HepG2 (cell line): ENCODE data around the gene BCL2L13. TPM values are rescaled to one million over a fixed set of nuclear protein-coding genes. Genes with fewer than 3 reads are reported as not detected.

Source experiments
- AHR ChIP-seq: IDR thresholded peaks from 2 replicates; pipeline ENCODE4 v1.6.1; 2018; ENCODE audit warnings: missing genetic modification reagents, missing compliant biosample characterization
- CENPT ChIP-seq: sonication (generic); formaldehyde crosslinking; IDR thresholded peaks from 2 replicates; pipeline ENCODE4 v1.8.0; 2022; ENCODE audit warnings: low read depth, mild to moderate bottlenecking, moderate library complexity, missing genetic modification reagents
- FOSL1 ChIP-seq: sonication (generic); formaldehyde crosslinking; IDR thresholded peaks from 2 replicates; pipeline ENCODE4 v1.9.0; 2021; ENCODE audit warnings: missing genetic modification reagents, borderline replicate concordance
- FOXJ3 ChIP-seq: sonication (generic); formaldehyde crosslinking; IDR thresholded peaks from 2 replicates; pipeline ENCODE4 v1.4.0; 2020; ENCODE audit warnings: missing genetic modification reagents, mild to moderate bottlenecking, borderline replicate concordance
- GPN1 ChIP-seq: sonication (generic); formaldehyde crosslinking; IDR thresholded peaks from 2 replicates; pipeline ENCODE4 v1.5.1; 2020; ENCODE audit warnings: missing genetic modification reagents, borderline replicate concordance
- JUN ChIP-seq: sonication (generic); formaldehyde crosslinking; IDR thresholded peaks from 2 replicates; pipeline ENCODE4 v1.4.0; 2020; ENCODE audit warnings: mild to moderate bottlenecking, missing genetic modification reagents
- KAT8 ChIP-seq: IDR thresholded peaks from 2 replicates; pipeline ENCODE4 v1.6.1; 2016; ENCODE audit warnings: missing genetic modification reagents, missing compliant biosample characterization
- MYNN ChIP-seq: sonication (generic); formaldehyde crosslinking; IDR thresholded peaks from 2 replicates; pipeline ENCODE4 v1.4.0; 2020; ENCODE audit warnings: mild to moderate bottlenecking, low read depth, missing genetic modification reagents
- NFE2L2 ChIP-seq: fragments of 150-350 bp; IDR thresholded peaks from 2 replicates; pipeline ENCODE4 v1.6.1; 2014; ENCODE audit warnings: low read length
- PCBP1 ChIP-seq: fragments of 200-400 bp; formaldehyde crosslinking; IDR thresholded peaks from 2 replicates; pipeline ENCODE4 v1.6.1; 2017; ENCODE audit warnings: mild to moderate bottlenecking, low read depth, low read length, borderline replicate concordance
- POLR2G ChIP-seq: fragments of 200-400 bp; formaldehyde crosslinking; IDR thresholded peaks from 2 replicates; pipeline ENCODE4 v1.6.1; 2018; ENCODE audit warnings: mild to moderate bottlenecking, low read depth, low read length, moderate library complexity
- ZFY ChIP-seq: sonication (generic); formaldehyde crosslinking; IDR thresholded peaks from 2 replicates; pipeline ENCODE4 v1.4.0; 2020; ENCODE audit warnings: missing genetic modification reagents
- ZNF33B ChIP-seq: sonication (generic); formaldehyde crosslinking; IDR thresholded peaks from 2 replicates; pipeline ENCODE4 v1.5.1; 2020; ENCODE audit warnings: mild to moderate bottlenecking, missing genetic modification reagents
- ZNF557 ChIP-seq: sonication (generic); formaldehyde crosslinking; IDR thresholded peaks from 2 replicates; pipeline ENCODE4 v1.4.0; 2020; ENCODE audit warnings: missing genetic modification reagents
- polyA plus RNA-seq, 8 experiments: library from polyadenylated mRNA; depleted of rRNA in 3 of 8; stranded (reverse) in 7 of 8; unstranded in 1 of 8; fragments of >200 nt; fragmentation: Illumina TruSeq in 4 of 8; extraction: Trizol in 4 of 8; gene quantifications; 2 replicates each; pipeline versions ENCODE4 v1.2.1 to v1.2.3, GENCODE V29; 2011 to 2016; ENCODE audit warnings: low read depth in 4 of 8, missing spikeins in 1 of 8, mixed read lengths in 1 of 8; ENCODE audit not compliant: insufficient read depth in 1 of 8
- total RNA-seq, 5 experiments: library from RNA; depleted of rRNA; stranded (reverse); fragments of >200 nt; fragmentation: Illumina TruSeq; extraction: Trizol; gene quantifications; 2 replicates each; pipeline ENCODE4 v1.2.3, GENCODE V29; 2016; ENCODE audit warnings: low read depth in 1 of 5
- TF ChIP-seq, protein P1 (sequence below): IDR thresholded peaks from 2 replicates; pipeline ENCODE4 v1.6.1; 2016; ENCODE audit warnings: missing compliant biosample characterization, missing genetic modification reagents, borderline replicate concordance
- TF ChIP-seq, protein P2 (sequence below): sonication (generic); formaldehyde crosslinking; IDR thresholded peaks from 2 replicates; pipeline ENCODE4 v1.4.0; 2020; ENCODE audit warnings: low read depth, missing genetic modification reagents
- TF ChIP-seq, protein P3 (sequence below): sonication (generic); formaldehyde crosslinking; IDR thresholded peaks from 2 replicates; pipeline ENCODE4 v1.4.0; 2020; ENCODE audit warnings: missing genetic modification reagents
- TF ChIP-seq, protein P4 (sequence below): sonication (generic); formaldehyde crosslinking; IDR thresholded peaks from 2 replicates; pipeline ENCODE4 v1.5.0; 2020; ENCODE audit warnings: missing genetic modification reagents
- TF ChIP-seq, protein P5 (sequence below): sonication (generic); formaldehyde crosslinking; IDR thresholded peaks from 2 replicates; pipeline ENCODE4 v1.5.0; 2020; ENCODE audit warnings: mild to moderate bottlenecking, missing genetic modification reagents

Gene BCL2L13
- total and polyA plus RNA-seq, 2 of the 13 experiments (the other 11 are each of a cell fraction or from before 2014, with no cell fraction given): 13.5 to 14.6 TPM

DNA sequence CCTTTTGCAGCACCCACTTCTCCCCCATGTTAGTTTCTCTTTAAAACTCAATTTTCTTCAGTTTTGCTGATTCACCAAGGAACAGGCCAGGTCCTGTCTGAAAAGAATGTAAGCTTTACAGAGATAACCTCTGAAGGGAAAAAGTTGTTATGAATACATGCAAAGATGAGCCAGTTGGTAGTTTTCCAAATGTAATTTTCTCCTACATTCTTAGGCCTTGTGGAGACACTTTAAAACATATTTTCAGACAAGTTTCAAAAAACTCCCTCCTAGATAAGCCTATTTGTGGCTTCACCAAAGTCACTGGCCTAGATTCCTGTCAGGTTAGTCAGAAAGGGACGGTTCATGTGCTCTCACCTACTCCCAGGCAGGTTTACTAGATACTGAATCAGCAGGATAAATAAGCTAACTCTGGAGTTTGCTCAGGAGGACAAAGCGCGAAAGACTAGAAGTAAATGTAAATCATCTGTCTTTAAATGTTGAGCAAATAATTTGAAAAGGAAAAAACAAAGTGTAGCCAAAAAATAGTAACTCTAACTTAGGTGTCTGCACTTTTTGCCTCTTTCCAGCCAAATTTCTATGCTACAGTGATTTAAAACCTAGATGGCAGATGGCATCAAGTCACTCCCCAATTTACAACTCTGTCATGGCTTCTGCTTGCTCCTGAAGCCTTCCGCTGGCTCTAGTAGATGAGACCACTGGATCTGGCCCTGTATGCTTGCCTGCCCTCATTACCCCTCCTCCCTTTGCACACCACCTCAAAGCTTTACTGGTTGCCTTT is 5.2 kb upstream of the BCL2L13 start (continued):
- TF ChIP-seq, protein P1, sequence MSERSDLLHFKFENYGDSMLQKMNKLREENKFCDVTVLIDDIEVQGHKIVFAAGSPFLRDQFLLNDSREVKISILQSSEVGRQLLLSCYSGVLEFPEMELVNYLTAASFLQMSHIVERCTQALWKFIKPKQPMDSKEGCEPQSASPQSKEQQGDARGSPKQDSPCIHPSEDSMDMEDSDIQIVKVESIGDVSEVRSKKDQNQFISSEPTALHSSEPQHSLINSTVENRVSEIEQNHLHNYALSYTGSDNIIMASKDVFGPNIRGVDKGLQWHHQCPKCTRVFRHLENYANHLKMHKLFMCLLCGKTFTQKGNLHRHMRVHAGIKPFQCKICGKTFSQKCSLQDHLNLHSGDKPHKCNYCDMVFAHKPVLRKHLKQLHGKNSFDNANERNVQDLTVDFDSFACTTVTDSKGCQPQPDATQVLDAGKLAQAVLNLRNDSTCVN (CRISPR knock-in tag): peak; percentile 55; the same call in 1 of the 2 replicates
- no peak for TF ChIP-seq NFE2L2
- TF ChIP-seq, protein P2, sequence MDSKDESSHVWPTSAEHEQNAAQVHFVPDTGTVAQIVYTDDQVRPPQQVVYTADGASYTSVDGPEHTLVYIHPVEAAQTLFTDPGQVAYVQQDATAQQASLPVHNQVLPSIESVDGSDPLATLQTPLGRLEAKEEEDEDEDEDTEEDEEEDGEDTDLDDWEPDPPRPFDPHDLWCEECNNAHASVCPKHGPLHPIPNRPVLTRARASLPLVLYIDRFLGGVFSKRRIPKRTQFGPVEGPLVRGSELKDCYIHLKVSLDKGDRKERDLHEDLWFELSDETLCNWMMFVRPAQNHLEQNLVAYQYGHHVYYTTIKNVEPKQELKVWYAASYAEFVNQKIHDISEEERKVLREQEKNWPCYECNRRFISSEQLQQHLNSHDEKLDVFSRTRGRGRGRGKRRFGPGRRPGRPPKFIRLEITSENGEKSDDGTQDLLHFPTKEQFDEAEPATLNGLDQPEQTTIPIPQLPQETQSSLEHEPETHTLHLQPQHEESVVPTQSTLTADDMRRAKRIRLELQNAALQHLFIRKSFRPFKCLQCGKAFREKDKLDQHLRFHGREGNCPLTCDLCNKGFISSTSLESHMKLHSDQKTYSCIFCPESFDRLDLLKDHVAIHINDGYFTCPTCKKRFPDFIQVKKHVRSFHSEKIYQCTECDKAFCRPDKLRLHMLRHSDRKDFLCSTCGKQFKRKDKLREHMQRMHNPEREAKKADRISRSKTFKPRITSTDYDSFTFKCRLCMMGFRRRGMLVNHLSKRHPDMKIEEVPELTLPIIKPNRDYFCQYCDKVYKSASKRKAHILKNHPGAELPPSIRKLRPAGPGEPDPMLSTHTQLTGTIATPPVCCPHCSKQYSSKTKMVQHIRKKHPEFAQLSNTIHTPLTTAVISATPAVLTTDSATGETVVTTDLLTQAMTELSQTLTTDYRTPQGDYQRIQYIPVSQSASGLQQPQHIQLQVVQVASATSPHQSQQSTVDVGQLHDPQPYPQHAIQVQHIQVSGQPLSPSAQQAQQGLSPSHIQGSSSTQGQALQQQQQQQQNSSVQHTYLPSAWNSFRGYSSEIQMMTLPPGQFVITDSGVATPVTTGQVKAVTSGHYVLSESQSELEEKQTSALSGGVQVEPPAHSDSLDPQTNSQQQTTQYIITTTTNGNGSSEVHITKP: no peak
- TF ChIP-seq JUN (CRISPR knock-in tag): 0 out of 2 replicates have a peak, but pooled peaks have one; percentile 46
- TF ChIP-seq, protein P3, sequence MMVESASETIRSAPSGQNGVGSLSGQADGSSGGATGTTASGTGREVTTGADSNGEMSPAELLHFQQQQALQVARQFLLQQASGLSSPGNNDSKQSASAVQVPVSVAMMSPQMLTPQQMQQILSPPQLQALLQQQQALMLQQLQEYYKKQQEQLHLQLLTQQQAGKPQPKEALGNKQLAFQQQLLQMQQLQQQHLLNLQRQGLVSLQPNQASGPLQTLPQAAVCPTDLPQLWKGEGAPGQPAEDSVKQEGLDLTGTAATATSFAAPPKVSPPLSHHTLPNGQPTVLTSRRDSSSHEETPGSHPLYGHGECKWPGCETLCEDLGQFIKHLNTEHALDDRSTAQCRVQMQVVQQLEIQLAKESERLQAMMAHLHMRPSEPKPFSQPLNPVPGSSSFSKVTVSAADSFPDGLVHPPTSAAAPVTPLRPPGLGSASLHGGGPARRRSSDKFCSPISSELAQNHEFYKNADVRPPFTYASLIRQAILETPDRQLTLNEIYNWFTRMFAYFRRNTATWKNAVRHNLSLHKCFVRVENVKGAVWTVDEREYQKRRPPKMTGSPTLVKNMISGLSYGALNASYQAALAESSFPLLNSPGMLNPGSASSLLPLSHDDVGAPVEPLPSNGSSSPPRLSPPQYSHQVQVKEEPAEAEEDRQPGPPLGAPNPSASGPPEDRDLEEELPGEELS (CRISPR knock-in tag): 0 out of 2 replicates have a peak, but pooled peaks have one; percentile 17
- TF ChIP-seq MYNN: no peak
- no peak for TF ChIP-seq PCBP1
- TF ChIP-seq ZNF557: 0 out of 2 replicates have a peak, but pooled peaks have one; percentile 44
- peak; percentile 40 for TF ChIP-seq ZFY (CRISPR knock-in tag)
- TF ChIP-seq FOSL1 (CRISPR knock-in tag): peak; percentile 77
- TF ChIP-seq GPN1: no peak
- TF ChIP-seq AHR (CRISPR knock-in tag): no peak
- TF ChIP-seq, protein P4, sequence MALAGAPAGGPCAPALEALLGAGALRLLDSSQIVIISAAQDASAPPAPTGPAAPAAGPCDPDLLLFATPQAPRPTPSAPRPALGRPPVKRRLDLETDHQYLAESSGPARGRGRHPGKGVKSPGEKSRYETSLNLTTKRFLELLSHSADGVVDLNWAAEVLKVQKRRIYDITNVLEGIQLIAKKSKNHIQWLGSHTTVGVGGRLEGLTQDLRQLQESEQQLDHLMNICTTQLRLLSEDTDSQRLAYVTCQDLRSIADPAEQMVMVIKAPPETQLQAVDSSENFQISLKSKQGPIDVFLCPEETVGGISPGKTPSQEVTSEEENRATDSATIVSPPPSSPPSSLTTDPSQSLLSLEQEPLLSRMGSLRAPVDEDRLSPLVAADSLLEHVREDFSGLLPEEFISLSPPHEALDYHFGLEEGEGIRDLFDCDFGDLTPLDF (CRISPR knock-in tag): peak; percentile 36; the same call in 1 of the 2 replicates
- TF ChIP-seq CENPT (CRISPR knock-in tag): no peak
- 0 out of 2 replicates have a peak, but pooled peaks have one; percentile 23 for TF ChIP-seq KAT8 (CRISPR knock-in tag)
- TF ChIP-seq, protein P5, sequence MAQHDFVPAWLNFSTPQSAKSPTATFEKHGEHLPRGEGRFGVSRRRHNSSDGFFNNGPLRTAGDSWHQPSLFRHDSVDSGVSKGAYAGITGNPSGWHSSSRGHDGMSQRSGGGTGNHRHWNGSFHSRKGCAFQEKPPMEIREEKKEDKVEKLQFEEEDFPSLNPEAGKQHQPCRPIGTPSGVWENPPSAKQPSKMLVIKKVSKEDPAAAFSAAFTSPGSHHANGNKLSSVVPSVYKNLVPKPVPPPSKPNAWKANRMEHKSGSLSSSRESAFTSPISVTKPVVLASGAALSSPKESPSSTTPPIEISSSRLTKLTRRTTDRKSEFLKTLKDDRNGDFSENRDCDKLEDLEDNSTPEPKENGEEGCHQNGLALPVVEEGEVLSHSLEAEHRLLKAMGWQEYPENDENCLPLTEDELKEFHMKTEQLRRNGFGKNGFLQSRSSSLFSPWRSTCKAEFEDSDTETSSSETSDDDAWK (CRISPR knock-in tag): no peak
- TF ChIP-seq POLR2G: 0 out of 2 replicates have a peak, but pooled peaks have one; percentile 37
- no peak for TF ChIP-seq ZNF33B (CRISPR knock-in tag)
- TF ChIP-seq FOXJ3 (CRISPR knock-in tag): peak; percentile 19; the same call in 1 of the 2 replicates
